GM10248 (cell line): ENCODE data around the gene WLS.

Experiments used
- CTCF ChIA-PET: fragments of 300-600 bp; sonication (Branson Sonifier 250); formaldehyde crosslinking; extraction: SDS; loops from one replicate; lab custom pipeline; 2021; ENCODE audit warnings: antibody characterized with exemption; lab: Yijun Ruan, JAX
- POLR2A ChIA-PET: fragments of 350-650 bp; sonication (Branson Sonifier 250); formaldehyde crosslinking; extraction: SDS; loops from one replicate; lab custom pipeline; 2020; ENCODE audit warnings: antibody characterized with exemption; lab: Yijun Ruan, JAX
- DNase-seq: peaks from one replicate; pipeline ENCODE4 v3.0.0; 2012; ENCODE audit errors: extremely low spot score
- TF ChIP-seq, protein P1 (sequence below): IDR thresholded peaks from 2 replicates; pipeline ENCODE4 v1.5.1; 2012; ENCODE audit warnings: mild to moderate bottlenecking, low read depth; ENCODE audit errors: extremely low read depth, missing control alignments, control extremely low read depth

WLS gene

DNA sequence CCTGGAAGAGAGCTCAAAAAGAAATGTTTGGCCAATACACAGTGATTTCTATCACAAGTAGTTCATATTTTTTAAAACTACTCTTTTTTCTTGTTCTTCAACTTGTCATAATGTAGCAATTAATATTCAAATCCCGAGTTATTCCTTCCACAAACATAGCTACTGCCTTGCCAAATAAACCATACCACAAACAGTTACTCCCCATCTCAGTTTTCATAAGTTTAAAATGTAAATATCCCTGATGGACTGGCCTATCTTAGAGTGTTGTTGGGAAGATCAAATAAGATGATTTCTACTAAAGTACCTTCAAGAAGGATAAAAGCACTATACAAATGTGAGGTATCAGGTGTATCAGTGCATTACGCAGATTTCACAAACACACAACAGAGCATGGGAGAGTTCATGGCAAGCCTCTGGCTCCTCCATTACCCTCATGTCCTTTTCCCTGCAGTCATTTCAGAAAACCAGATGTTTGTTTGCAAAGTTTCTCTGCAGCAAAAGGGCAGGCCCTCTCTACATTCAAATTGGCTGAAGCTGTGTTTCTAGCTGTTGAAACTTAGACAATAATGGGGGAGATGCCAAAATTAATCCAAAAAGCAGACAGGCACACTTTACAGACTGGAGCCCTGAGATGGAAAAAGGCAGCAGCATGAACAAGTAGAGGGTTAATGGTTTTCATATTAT is 16.1 kb downstream of the WLS start:
- no peak for DNase-seq
- POLR2A ChIA-PET: no interaction called here
- TF ChIP-seq, protein P1, sequence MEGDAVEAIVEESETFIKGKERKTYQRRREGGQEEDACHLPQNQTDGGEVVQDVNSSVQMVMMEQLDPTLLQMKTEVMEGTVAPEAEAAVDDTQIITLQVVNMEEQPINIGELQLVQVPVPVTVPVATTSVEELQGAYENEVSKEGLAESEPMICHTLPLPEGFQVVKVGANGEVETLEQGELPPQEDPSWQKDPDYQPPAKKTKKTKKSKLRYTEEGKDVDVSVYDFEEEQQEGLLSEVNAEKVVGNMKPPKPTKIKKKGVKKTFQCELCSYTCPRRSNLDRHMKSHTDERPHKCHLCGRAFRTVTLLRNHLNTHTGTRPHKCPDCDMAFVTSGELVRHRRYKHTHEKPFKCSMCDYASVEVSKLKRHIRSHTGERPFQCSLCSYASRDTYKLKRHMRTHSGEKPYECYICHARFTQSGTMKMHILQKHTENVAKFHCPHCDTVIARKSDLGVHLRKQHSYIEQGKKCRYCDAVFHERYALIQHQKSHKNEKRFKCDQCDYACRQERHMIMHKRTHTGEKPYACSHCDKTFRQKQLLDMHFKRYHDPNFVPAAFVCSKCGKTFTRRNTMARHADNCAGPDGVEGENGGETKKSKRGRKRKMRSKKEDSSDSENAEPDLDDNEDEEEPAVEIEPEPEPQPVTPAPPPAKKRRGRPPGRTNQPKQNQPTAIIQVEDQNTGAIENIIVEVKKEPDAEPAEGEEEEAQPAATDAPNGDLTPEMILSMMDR: no peak
- CTCF ChIA-PET: interaction anchor here (1.0 kb wide), 2 partner anchors 15 to 84 kb away, joined by 4 read pairs; no protein-coding TSS in a partner anchor

DNA sequence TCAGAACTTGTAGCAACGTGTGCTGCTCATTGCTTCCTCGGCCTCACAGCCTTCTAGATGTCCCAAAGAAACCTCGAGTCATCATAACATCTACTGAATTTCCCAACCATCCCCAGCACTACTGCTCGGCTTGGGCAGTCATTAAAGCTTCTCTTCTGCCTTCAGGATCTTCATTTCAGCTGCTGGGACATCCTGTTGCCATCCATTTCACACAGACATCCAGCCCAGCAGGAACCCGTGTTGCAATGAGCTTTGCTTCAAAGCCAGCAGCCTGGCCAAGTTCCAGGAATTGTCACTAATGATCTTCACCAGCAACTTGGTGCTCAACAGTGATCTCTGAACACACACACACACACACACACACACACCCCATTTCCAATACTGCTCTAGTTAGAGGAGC is 18.5 kb downstream of the WLS start:
- DNase-seq: no peak
- TF ChIP-seq, protein P1: no peak
- ChIA-PET CTCF (interaction anchor here (1.3 kb wide), 1 partner anchor 93 kb away, joined by 3 read pairs; no protein-coding TSS in a partner anchor), POLR2A (no interaction called here)

DNA sequence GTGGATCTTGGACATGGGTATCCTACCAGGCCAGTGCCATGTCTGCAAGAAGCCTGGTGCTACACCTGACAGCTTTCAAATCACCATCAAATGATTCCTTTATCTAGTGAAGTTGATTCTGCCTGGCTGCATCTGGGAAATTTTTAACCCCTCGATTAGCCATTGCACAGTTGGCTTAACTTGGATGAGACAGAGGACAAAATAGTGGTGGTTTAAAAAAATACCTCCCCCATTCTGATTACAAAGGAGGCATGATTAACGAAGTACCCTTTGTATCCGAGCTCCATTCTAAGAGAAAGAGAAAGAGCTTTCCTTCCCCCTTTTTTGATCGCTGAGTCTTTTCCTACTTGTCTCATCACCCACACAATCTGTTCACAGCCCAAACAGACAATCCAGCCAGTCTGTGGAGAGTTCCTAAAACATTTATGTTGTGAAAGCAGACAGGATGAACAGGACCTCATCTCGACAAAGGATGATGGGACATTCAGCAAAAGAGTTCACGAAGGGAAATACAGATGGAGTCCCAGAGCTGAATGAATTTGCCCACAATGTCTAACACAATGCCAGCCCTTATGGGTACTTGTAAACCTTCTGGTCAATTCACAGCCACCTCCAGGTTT is 20.5 kb downstream of the WLS start:
- CTCF ChIA-PET: interaction anchor here (0.7 kb wide), 1 partner anchor 14 kb away, joined by 3 read pairs; no protein-coding TSS in a partner anchor

DNA sequence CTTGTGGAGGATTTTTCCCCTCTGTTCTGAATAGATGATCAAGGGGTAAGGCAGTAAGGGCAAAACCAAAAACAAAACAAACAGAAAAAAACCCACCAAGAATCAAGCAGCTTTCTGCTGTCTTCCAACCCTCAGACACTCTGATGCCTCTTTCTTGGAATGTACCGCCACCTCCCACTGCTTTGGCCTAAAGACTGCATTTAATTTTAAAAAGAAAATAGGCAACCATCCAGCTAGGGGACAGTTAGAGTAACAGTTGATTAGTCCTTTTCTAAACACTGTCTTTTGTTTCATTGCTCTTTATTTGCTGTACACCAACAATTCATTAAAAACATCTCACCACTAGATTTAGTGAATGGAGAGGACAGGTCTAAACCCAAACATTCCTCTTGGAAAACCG is 21.5 kb downstream of the WLS start:
- TF ChIP-seq, protein P1: no peak
- ChIA-PET POLR2A (no interaction called here), CTCF (interaction anchor here (1.4 kb wide), 1 partner anchor 13 kb away, joined by 3 read pairs; no protein-coding TSS in a partner anchor)
- DNase-seq: no peak

More for the DNA sequence above, 20.5 kb downstream of the WLS start:
- TF ChIP-seq, protein P1: no peak
- DNase-seq: no peak
- POLR2A ChIA-PET: no interaction called here

DNA sequence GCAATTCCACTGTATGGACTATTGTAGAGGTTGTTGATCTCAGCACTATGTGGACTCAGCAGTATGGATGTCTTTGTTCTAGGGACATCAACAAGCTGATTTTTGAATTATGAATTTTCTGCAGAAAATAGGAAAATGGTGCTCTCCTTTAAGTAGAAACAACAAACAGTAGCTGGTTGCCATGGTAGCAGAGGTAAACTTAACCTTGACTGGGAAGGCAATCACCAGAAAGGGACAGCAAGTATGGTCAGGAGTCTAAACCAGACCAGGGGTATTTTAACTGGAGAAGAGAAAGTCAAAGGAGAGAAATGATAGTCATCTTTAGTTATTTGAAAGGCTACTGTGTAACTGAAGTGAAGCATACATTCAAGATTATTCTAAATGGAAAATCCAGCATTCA is 22.3 kb downstream of the WLS start:
- TF ChIP-seq, protein P1: no peak
- DNase-seq: no peak
- ChIA-PET POLR2A (no interaction called here), CTCF (interaction anchor here (1.4 kb wide), 1 partner anchor 12 kb away, joined by 3 read pairs; no protein-coding TSS in a partner anchor)

DNA sequence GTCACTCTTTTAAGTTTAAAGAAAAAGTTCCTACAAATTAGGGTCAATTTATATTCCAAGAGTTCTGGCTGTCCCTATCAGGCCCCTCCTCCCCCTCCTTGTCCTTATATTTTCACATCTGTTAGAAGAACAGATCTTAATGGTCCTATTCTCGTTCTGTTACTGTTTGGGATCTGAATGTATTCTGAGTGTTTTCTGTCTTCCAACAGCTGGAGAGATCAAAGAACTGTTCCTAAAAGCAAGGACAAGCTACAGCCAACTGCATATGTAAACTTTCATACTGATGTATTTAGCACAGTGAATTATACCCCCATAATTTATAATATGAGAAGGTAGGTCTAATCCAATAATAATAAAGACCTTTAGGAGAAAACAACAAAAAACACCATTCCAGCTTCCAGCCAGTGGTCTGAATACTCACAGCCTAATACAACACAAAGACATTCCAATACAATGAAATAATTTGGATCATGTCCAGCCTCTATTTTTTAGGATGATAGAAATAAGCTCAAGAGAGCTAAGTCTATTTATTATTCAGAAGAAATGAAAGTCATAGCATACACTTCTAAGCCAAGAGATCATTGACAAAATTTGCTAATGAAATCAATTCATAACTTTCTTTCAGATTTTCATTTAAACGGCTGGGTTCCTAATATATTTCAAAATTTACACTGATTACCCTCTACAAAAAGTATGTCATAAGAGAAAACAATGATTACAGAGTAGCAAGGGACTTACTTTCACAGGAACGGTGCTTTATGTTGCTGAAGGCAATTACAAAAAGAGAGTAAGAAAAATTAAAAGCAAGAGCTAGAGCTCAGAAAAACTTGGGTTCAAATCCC is 25.3 kb downstream of the WLS start:
- DNase-seq: no peak
- CTCF ChIA-PET: interaction anchor here (0.8 to 1.3 kb wide), 6 partner anchors 9 to 87 kb away, joined by 3 read pairs; no protein-coding TSS in a partner anchor
- POLR2A ChIA-PET: no interaction called here
- TF ChIP-seq, protein P1: no peak
